K562 (cell line): ENCODE results near the gene MGST3. TPM values are rescaled to one million over a fixed set of nuclear protein-coding genes. Genes with fewer than 3 reads are reported as not detected.

Experiments used
- ADNP ChIP-seq: fragments of 200-800 bp; sonication (Bioruptor generic); IDR thresholded peaks from 2 replicates; pipeline ENCODE4 v1.6.1; 2016; ENCODE audit warnings: missing genetic modification characterization, missing compliant biosample characterization
- CBX5 ChIP-seq: IDR thresholded peaks from 2 replicates; pipeline ENCODE4 v1.6.1; 2014; ENCODE audit warnings: low read depth, borderline replicate concordance
- CHD1 ChIP-seq: fragments of 200-600 bp; sonication (generic); IDR thresholded peaks from one replicate; pipeline ENCODE4 v1.6.1; 2012; ENCODE audit warnings: mild to moderate bottlenecking, moderate library complexity, low read length, inconsistent platforms
- E2F3 ChIP-seq: fragments of 250-450 bp; sonication (Bioruptor Pico); IDR thresholded peaks from 2 replicates; pipeline ENCODE4 v1.4.0; 2020; ENCODE audit warnings: mild to moderate bottlenecking
- ESRRA ChIP-seq: fragments of 450-650 bp; IDR thresholded peaks from 2 replicates; pipeline ENCODE4 v1.6.1; 2014; ENCODE audit warnings: low read depth, mild to moderate bottlenecking, moderate library complexity, borderline replicate concordance
- GTF2E2 ChIP-seq: fragments of 200-800 bp; sonication (Bioruptor generic); IDR thresholded peaks from 2 replicates; pipeline ENCODE4 v1.6.1; 2016; ENCODE audit warnings: missing genetic modification characterization, missing compliant biosample characterization
- HDAC6 ChIP-seq: IDR thresholded peaks from 2 replicates; pipeline ENCODE4 v1.6.1; 2012; ENCODE audit warnings: low read depth, mild to moderate bottlenecking, control low read depth, inconsistent platforms, low read length, moderate library complexity
- LEF1 ChIP-seq: fragments of 450-650 bp; IDR thresholded peaks from 2 replicates; pipeline ENCODE4 v1.6.1; 2016; ENCODE audit warnings: mild to moderate bottlenecking
- MAZ ChIP-seq, 2 experiments: fragments of 450-650 bp in 1 of 2; sonication (generic) in 1 of 2; formaldehyde crosslinking; IDR thresholded peaks in 1 of 2; conservative IDR thresholded peaks in 1 of 2; 2 replicates each; pipeline versions ENCODE4 v1.4.0 to v1.5.0; 2020; ENCODE audit warnings: mild to moderate bottlenecking in 1 of 2, missing genetic modification reagents in 1 of 2
- MYC ChIP-seq, 2 experiments: fragments of 250-450 bp in 1 of 2; sonication (Bioruptor Pico) in 1 of 2; IDR thresholded peaks; 2 replicates each; pipeline versions ENCODE4 v1.5.1 to v1.6.1; 2012 to 2021; ENCODE audit warnings: low read depth in 2 of 2, borderline replicate concordance in 1 of 2, improper control_type of control experiment in 1 of 2, low read length in 1 of 2, mild to moderate bottlenecking in 1 of 2, moderate library complexity in 1 of 2
- PYGO2 ChIP-seq: fragments of 450-650 bp; IDR thresholded peaks from 2 replicates; pipeline ENCODE4 v1.6.1; 2016; ENCODE audit warnings: mild to moderate bottlenecking, missing genetic modification characterization, moderate library complexity, missing compliant biosample characterization
- RBFOX2 ChIP-seq: fragments of 200-400 bp; formaldehyde crosslinking; IDR thresholded peaks from 2 replicates; pipeline ENCODE4 v1.6.1; 2017; ENCODE audit warnings: low read depth, mild to moderate bottlenecking, low read length, moderate library complexity
- SMAD3 ChIP-seq: fragments of 450-650 bp; formaldehyde crosslinking; conservative IDR thresholded peaks from 2 replicates; pipeline ENCODE4 v1.4.0; 2020; ENCODE audit warnings: mild to moderate bottlenecking
- THRB ChIP-seq: fragments of 450-650 bp; formaldehyde crosslinking; conservative IDR thresholded peaks from 2 replicates; pipeline ENCODE4 v1.4.0; 2022; ENCODE audit warnings: mild to moderate bottlenecking, missing genetic modification characterization
- U2AF1 ChIP-seq: fragments of 200-400 bp; formaldehyde crosslinking; optimal IDR thresholded peaks from 2 replicates; pipeline ENCODE3; 2017; ENCODE audit warnings: mild to moderate bottlenecking, low read depth, low read length, moderate library complexity
- U2AF2 ChIP-seq: fragments of 200-400 bp; formaldehyde crosslinking; optimal IDR thresholded peaks from 2 replicates; pipeline ENCODE3; 2017; ENCODE audit warnings: low read depth, mild to moderate bottlenecking, low read length
- ZBTB7A ChIP-seq: IDR thresholded peaks from 2 replicates; pipeline ENCODE4 v1.6.1; 2011; ENCODE audit warnings: low read depth, mild to moderate bottlenecking, low read length, moderate library complexity, borderline replicate concordance; ENCODE audit not compliant: control insufficient read depth
- ZNF217 ChIP-seq: sonication (generic); formaldehyde crosslinking; IDR thresholded peaks from 2 replicates; pipeline ENCODE4 v1.8.0; 2022; ENCODE audit warnings: mild to moderate bottlenecking, missing genetic modification reagents
- ZNF41 ChIP-seq: fragments of 250-450 bp; sonication (Bioruptor Pico); conservative IDR thresholded peaks from 2 replicates; pipeline ENCODE4 v1.4.0; 2020; ENCODE audit warnings: mild to moderate bottlenecking
- polyA plus RNA-seq, 8 experiments: library from polyadenylated mRNA; depleted of rRNA in 4 of 8; stranded (reverse) in 5 of 8; unstranded in 3 of 8; fragments of >200 nt; fragmentation: Nextera tagmentation in 2 of 8; fragmentation: Illumina TruSeq in 1 of 8; extraction: Ambion mirVana in 2 of 8; extraction: Trizol in 1 of 8; gene quantifications; 2 replicates each; pipeline versions ENCODE4 v1.2.1 to v1.2.3, GENCODE V29; 2011 to 2014; ENCODE audit warnings: inconsistent platforms in 1 of 8, missing spikeins in 1 of 8
- total RNA-seq, 7 experiments: library from RNA; depleted of rRNA in 6 of 7; stranded (reverse); fragments of >200 nt in 6 of 7; fragmentation: Illumina TruSeq in 2 of 7; extraction: Trizol in 2 of 7; gene quantifications; 2 replicates each; pipeline versions ENCODE4 v1.2.1 to v1.2.3, GENCODE V29; 2011 to 2021; ENCODE audit warnings: low replicate concordance in 1 of 7
- TF ChIP-seq, protein P1 (sequence below): fragments of 150-350 bp; IDR thresholded peaks from 2 replicates; pipeline ENCODE4 v1.6.1; 2014; ENCODE audit warnings: low read depth, mild to moderate bottlenecking, low read length, borderline replicate concordance
- TF ChIP-seq, protein P2 (sequence below): sonication (generic); formaldehyde crosslinking; IDR thresholded peaks from 2 replicates; pipeline ENCODE4 v1.8.1; 2022; ENCODE audit warnings: missing genetic modification reagents

Gene MGST3
- total and polyA plus RNA-seq, 9 of the 15 experiments (the other 6 are each of a cell fraction or from before 2014, with no cell fraction given) = 70.7 to 287 (median 105) TPM

DNA sequence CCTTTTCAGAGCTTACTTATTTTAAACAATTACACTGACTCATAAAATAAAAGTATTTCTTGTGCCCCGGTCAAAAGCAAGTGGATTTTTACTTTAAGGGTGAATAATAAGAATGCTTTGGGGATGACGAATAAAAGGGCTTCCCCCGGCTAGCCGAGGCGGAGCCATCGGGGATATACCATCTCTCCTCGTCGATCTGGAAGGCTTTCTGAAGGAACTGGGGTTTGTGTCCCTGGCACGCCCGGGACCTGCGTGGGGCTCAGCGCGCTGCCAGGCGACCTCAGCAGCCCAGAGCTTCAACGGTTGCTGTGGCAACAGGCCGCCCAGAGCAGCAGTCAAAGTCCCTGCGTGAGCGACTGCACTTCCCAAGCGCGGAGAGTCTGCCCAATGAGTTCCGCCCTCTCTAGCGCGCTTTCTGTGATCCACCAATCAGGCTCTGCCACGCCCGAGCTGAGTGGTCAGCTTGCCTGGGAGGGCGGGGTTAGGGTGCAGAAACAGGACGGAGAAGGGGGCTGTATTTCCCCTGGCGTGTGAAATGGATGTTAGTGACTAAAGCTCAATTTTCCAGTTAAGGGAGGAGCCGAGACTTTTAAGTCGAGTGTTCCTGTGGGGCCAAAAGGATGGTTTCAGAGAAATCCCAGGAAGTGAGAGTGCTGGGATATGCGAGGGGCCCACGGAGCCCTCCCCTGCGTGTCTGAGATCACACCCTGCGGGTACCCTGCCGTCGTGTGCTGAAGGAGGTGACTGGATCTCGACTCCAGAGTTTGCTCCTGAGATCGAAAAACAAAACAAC is 33.0 kb upstream of the MGST3 start (continued):
- TF ChIP-seq THRB (CRISPR knock-in tag) = no peak
- no peak for TF ChIP-seq U2AF1
- no peak for TF ChIP-seq ZNF217 (CRISPR knock-in tag)
- peak; percentile 72; the same call in 1 of the 2 replicates for TF ChIP-seq ZBTB7A
- no peak for TF ChIP-seq SMAD3 (CRISPR knock-in tag)
- TF ChIP-seq HDAC6 = no peak
- TF ChIP-seq LEF1 = no peak
- TF ChIP-seq ESRRA = 0 out of 2 replicates have a peak, but pooled peaks have one; percentile 12
- TF ChIP-seq MAZ (CRISPR knock-in tag; conservative IDR thresholded peaks at IDR 0.05 in 1 of 2, IDR thresholded peaks at IDR 0.05 in 1 of 2) = peak in 1 of 2 experiments; percentile 67; a peak in 2 of 4 replicates
- no peak for TF ChIP-seq CHD1
- peak; percentile 69 for TF ChIP-seq MYC (IDR thresholded peaks at IDR 0.05; ENCODE audit: low read depth, low read length)
- TF ChIP-seq MYC (CRISPR knock-in tag; IDR thresholded peaks at IDR 0.05; ENCODE audit: borderline replicate concordance, low read depth) = no peak
- no peak for TF ChIP-seq ZNF41 (CRISPR knock-in tag)
- no peak for TF ChIP-seq ADNP (tag)
- TF ChIP-seq, protein P1, sequence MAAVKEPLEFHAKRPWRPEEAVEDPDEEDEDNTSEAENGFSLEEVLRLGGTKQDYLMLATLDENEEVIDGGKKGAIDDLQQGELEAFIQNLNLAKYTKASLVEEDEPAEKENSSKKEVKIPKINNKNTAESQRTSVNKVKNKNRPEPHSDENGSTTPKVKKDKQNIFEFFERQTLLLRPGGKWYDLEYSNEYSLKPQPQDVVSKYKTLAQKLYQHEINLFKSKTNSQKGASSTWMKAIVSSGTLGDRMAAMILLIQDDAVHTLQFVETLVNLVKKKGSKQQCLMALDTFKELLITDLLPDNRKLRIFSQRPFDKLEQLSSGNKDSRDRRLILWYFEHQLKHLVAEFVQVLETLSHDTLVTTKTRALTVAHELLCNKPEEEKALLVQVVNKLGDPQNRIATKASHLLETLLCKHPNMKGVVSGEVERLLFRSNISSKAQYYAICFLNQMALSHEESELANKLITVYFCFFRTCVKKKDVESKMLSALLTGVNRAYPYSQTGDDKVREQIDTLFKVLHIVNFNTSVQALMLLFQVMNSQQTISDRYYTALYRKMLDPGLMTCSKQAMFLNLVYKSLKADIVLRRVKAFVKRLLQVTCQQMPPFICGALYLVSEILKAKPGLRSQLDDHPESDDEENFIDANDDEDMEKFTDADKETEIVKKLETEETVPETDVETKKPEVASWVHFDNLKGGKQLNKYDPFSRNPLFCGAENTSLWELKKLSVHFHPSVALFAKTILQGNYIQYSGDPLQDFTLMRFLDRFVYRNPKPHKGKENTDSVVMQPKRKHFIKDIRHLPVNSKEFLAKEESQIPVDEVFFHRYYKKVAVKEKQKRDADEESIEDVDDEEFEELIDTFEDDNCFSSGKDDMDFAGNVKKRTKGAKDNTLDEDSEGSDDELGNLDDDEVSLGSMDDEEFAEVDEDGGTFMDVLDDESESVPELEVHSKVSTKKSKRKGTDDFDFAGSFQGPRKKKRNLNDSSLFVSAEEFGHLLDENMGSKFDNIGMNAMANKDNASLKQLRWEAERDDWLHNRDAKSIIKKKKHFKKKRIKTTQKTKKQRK = no peak
- TF ChIP-seq GTF2E2 = no peak
- no peak for TF ChIP-seq E2F3 (CRISPR knock-in tag)
- TF ChIP-seq U2AF2 = no peak
- TF ChIP-seq CBX5 = no peak
- peak; percentile 75 for TF ChIP-seq RBFOX2
- TF ChIP-seq, protein P2, sequence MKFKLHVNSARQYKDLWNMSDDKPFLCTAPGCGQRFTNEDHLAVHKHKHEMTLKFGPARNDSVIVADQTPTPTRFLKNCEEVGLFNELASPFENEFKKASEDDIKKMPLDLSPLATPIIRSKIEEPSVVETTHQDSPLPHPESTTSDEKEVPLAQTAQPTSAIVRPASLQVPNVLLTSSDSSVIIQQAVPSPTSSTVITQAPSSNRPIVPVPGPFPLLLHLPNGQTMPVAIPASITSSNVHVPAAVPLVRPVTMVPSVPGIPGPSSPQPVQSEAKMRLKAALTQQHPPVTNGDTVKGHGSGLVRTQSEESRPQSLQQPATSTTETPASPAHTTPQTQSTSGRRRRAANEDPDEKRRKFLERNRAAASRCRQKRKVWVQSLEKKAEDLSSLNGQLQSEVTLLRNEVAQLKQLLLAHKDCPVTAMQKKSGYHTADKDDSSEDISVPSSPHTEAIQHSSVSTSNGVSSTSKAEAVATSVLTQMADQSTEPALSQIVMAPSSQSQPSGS (CRISPR knock-in tag) = no peak
- TF ChIP-seq PYGO2 (tag) = no peak
